ENCODE results near the gene PCNA. TPM values are rescaled to one million over a fixed set of nuclear protein-coding genes. Genes with fewer than 3 reads are reported as not detected.

PCNA gene
- total and polyA plus RNA-seq, 4 donors, result 47.9 to 74.1 (median 58.6) TPM

DNA sequence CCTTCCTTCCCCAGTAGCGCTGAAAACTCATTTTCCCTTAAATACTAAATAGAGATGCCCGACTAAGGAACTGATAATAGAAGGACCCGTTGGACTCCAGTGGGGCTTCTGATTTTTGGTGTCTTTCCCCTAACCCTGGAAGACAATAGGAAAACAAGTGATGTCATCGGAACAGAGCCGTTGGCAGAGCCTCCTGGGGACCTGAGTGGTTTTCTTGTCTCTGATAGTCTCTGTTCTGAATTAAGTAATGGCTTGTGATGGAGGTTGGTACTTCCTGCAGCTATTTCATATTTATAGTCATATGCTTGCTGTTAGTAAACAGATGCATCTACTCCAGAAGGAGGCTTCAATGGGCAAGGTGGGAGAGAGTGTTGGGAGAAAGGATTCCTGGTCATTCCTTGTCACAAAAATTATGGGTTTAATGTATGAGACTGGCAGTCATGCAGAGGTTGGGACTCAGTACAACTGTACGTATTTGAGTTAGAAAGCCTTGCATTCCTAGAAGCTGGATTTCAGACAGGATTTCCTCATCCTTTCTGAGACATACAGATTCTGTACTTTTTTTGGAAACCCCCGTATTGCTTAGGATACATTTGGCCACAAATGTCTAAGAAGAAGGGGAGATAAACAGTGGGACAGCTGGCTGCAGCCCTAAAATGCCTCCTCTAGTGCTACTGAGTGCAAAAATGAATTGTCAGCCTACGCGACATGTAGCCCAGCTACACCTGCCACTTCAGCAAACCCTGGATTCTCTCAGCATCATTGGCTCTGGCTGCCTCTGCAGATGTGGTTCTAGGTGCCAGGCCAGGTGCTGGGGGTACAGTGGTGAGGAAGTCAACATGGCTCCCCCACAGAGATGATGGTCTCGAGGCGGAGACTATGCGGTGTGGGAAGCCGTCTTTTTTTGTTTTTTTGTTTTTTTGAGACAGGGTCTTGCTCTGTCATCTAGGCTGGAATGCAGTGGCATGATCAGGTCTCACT is 45.2 kb upstream of the PCNA start:
- peaks cover 0 to 31% (median 13%) of the 10 kb centered on the region in 5 donors for H3K4me1 ChIP-seq (ENCODE audit: control insufficient read depth in 5 of 5, insufficient read depth in 5 of 5, low read length in 5 of 5)
- WGBS, 2 donors, result 79 to 84% methylated on average over 13 of the region's 13 CpGs
- H3K36me3 ChIP-seq (ENCODE audit: control insufficient read depth in 4 of 4, insufficient read depth in 4 of 4, low read length in 4 of 4), result peaks cover 0 to under 1% (median 0%) of the 10 kb centered on the region in 4 donors
- ATAC-seq (ENCODE audit: insufficient read depth, low FRiP score), result no peak
- H3K27me3 ChIP-seq (ENCODE audit: control insufficient read depth in 3 of 3, insufficient read depth in 3 of 3, low read length in 2 of 3), result no peaks in the 10 kb centered on the region
- no peak overlapping the region for H3K4me3 ChIP-seq
- H3K9ac ChIP-seq (ENCODE audit: insufficient read depth in 1 of 2, low read length in 2 of 2), result no peak overlapping the region
- H3K27ac ChIP-seq (ENCODE audit: low read depth in 1 of 2, low read length in 1 of 2), result no peak overlapping the region
- no peak for DNase-seq
- TF ChIP-seq, protein P1, sequence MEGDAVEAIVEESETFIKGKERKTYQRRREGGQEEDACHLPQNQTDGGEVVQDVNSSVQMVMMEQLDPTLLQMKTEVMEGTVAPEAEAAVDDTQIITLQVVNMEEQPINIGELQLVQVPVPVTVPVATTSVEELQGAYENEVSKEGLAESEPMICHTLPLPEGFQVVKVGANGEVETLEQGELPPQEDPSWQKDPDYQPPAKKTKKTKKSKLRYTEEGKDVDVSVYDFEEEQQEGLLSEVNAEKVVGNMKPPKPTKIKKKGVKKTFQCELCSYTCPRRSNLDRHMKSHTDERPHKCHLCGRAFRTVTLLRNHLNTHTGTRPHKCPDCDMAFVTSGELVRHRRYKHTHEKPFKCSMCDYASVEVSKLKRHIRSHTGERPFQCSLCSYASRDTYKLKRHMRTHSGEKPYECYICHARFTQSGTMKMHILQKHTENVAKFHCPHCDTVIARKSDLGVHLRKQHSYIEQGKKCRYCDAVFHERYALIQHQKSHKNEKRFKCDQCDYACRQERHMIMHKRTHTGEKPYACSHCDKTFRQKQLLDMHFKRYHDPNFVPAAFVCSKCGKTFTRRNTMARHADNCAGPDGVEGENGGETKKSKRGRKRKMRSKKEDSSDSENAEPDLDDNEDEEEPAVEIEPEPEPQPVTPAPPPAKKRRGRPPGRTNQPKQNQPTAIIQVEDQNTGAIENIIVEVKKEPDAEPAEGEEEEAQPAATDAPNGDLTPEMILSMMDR (IDR thresholded peaks at IDR 0.05; ENCODE audit: control extremely low read depth, extremely low read depth), result no peak
- H3K9me3 ChIP-seq (ENCODE audit: control insufficient read depth in 4 of 4, insufficient read depth in 3 of 4, low read length in 3 of 4), result no peaks in the 10 kb centered on the region

DNA sequence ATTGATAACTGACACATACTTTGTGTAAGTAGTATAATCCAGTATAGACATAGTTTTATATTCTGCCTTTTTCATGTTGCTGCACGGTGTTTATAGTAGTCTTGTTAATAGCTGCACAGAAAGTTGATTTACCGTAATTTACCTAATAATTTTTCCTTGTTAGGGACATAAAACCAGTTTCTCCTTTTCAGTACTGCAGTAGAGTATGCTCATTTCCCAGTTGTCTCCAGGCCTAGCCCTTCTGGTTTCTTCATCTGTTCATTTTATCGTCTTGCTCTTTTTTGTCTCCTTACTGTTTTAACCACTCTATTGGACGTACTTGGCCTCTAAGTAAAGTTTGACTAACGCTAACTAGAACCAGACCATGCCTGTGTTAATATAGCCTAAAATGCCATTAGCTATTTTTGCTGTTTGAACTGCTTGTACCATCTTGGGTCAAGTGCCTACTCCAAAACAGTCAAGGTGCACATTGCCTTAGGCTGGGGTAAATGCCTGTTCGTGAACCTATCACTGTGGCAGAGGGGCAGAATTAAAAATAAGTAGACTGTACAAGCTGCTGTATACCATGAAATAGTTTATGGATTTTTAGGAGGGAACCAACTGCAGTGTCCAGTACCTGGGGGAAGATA is 41.9 kb upstream of the PCNA start:
- no peaks in the 10 kb centered on the region for H3K36me3 ChIP-seq (ENCODE audit: control insufficient read depth in 4 of 4, insufficient read depth in 4 of 4, low read length in 4 of 4)
- no peaks in the 10 kb centered on the region for H3K9me3 ChIP-seq (ENCODE audit: control insufficient read depth in 4 of 4, insufficient read depth in 3 of 4, low read length in 3 of 4)
- no peak for ATAC-seq (ENCODE audit: insufficient read depth, low FRiP score)
- H3K4me3 ChIP-seq, result no peak overlapping the region
- H3K27me3 ChIP-seq (ENCODE audit: control insufficient read depth in 3 of 3, insufficient read depth in 3 of 3, low read length in 2 of 3), result no peaks in the 10 kb centered on the region
- DNase-seq, result no peak
- peaks cover 0 to 33% (median 0%) of the 10 kb centered on the region in 5 donors for H3K4me1 ChIP-seq (ENCODE audit: control insufficient read depth in 5 of 5, insufficient read depth in 5 of 5, low read length in 5 of 5)
- H3K27ac ChIP-seq (ENCODE audit: low read depth in 1 of 2, low read length in 1 of 2), result peak overlapping the region in 1 of 2 donors; percentile 23
- no peak overlapping the region for H3K9ac ChIP-seq (ENCODE audit: insufficient read depth in 1 of 2, low read length in 2 of 2)
- TF ChIP-seq, protein P1 (IDR thresholded peaks at IDR 0.05; ENCODE audit: control extremely low read depth, extremely low read depth), result no peak
- 74 to 87% methylated on average over 6 of the region's 6 CpGs for WGBS, 2 donors

DNA sequence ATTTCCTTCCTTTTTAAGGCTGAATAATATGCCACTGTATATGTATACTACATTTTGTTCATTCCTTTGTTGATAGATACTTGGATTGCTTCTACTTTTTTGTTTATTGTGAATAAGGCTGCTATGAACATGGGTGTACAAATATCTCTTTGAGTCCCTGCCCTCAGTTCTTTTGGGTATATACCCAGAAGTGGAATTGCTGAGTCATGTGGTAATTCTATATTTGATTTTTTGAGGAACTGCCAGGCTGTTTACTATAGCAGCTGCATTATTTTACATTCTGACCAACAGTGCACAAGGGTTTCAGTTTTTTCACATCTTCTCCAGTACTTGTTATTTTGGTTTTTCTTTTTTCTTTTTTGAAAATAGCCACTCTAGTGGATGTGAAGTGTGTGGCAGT is 41.1 kb upstream of the PCNA start:
- H3K9ac ChIP-seq (ENCODE audit: insufficient read depth in 1 of 2, low read length in 2 of 2), result no peak overlapping the region
- no peaks in the 10 kb centered on the region for H3K36me3 ChIP-seq (ENCODE audit: control insufficient read depth in 4 of 4, insufficient read depth in 4 of 4, low read length in 4 of 4)
- H3K4me1 ChIP-seq (ENCODE audit: control insufficient read depth in 5 of 5, insufficient read depth in 5 of 5, low read length in 5 of 5), result peaks cover 0 to 41% (median 0%) of the 10 kb centered on the region in 5 donors
- no peaks in the 10 kb centered on the region for H3K27me3 ChIP-seq (ENCODE audit: control insufficient read depth in 3 of 3, insufficient read depth in 3 of 3, low read length in 2 of 3)
- no peaks in the 10 kb centered on the region for H3K9me3 ChIP-seq (ENCODE audit: control insufficient read depth in 4 of 4, insufficient read depth in 3 of 4, low read length in 3 of 4)
- H3K27ac ChIP-seq (ENCODE audit: low read depth in 1 of 2, low read length in 1 of 2), result no peak overlapping the region
- TF ChIP-seq, protein P1 (IDR thresholded peaks at IDR 0.05; ENCODE audit: control extremely low read depth, extremely low read depth), result no peak
- DNase-seq, result no peak
- no peak for ATAC-seq (ENCODE audit: insufficient read depth, low FRiP score)
- H3K4me3 ChIP-seq, result no peak overlapping the region

Data from lung (tissue), 12 donors.